ENCODE measurements around the gene KMT2B. TPM values are rescaled to one million over a fixed set of nuclear protein-coding genes. Genes with fewer than 3 reads are reported as not detected.

Gene KMT2B
- total and polyA plus RNA-seq, 9 of the 15 experiments (the other 6 are each of a cell fraction or from before 2014, with no cell fraction given): 0.63 to 43.9 (median 8.1) TPM

GRCh38 chr19:35716801-35717664, 770 bp upstream of the KMT2B start (continued):
- TF ChIP-seq AFF4 (CRISPR knock-in tag; IDR thresholded peaks at IDR 0.05): peak; percentile 67
- peak; percentile 51; the same call in 1 of the 2 replicates for TF ChIP-seq DMBX1 (CRISPR knock-in tag; IDR thresholded peaks at IDR 0.05; ENCODE audit: borderline replicate concordance)
- peak; percentile 52; the same call in 1 of the 2 replicates for TF ChIP-seq NR2C1 (IDR thresholded peaks at IDR 0.05)
- TF ChIP-seq NR2C1 (tag; IDR thresholded peaks at IDR 0.05): peak; percentile 89
- 0 out of 2 replicates have a peak, but pooled peaks have one; percentile 35 for TF ChIP-seq ZNF431 (CRISPR knock-in tag; IDR thresholded peaks at IDR 0.05)
- no peak for TF ChIP-seq CEBPG (CRISPR knock-in tag; IDR thresholded peaks at IDR 0.05)
- TF ChIP-seq CEBPG (tag; conservative IDR thresholded peaks at IDR 0.05 in 1 of 2, IDR thresholded peaks at IDR 0.05 in 1 of 2): no peak
- 0 out of 2 replicates have a peak, but pooled peaks have one; percentile 25 for TF ChIP-seq KDM2B (CRISPR knock-in tag; IDR thresholded peaks at IDR 0.05)
- TF ChIP-seq HEY1 (CRISPR knock-in tag; IDR thresholded peaks at IDR 0.05; ENCODE audit: borderline replicate concordance): no peak
- peak; percentile 54; the same call in 1 of the 2 replicates for TF ChIP-seq ZNF668 (CRISPR knock-in tag; IDR thresholded peaks at IDR 0.05)
- TF ChIP-seq HDAC2 (IDR thresholded peaks at IDR 0.05): peak; percentile 80; the same call in 1 of the 2 replicates
- TF ChIP-seq RAD21 (CRISPR knock-in tag; conservative IDR thresholded peaks at IDR 0.05 in 1 of 2, IDR thresholded peaks at IDR 0.05 in 1 of 2): peak; percentile 89 to 94
- TF ChIP-seq CREB3L1 (IDR thresholded peaks at IDR 0.05; ENCODE audit: borderline replicate concordance, low read depth): peak; percentile 95
- TF ChIP-seq MYNN (IDR thresholded peaks at IDR 0.05): 0 out of 2 replicates have a peak, but pooled peaks have one; percentile 22
- no peak for TF ChIP-seq MYNN (CRISPR knock-in tag; IDR thresholded peaks at IDR 0.05)
- peak; percentile 75 for TF ChIP-seq L3MBTL2 (IDR thresholded peaks at IDR 0.05)
- no peak for TF ChIP-seq ZNF124 (CRISPR knock-in tag; IDR thresholded peaks at IDR 0.05)
- TF ChIP-seq ARNT (IDR thresholded peaks at IDR 0.05): 0 out of 4 replicates have a peak, but pooled peaks of 1 of the 2 experiments have one; percentile 37
- peak; percentile 66; the same call in 1 of the 2 replicates for TF ChIP-seq PHF8 (IDR thresholded peaks at IDR 0.05; ENCODE audit: borderline replicate concordance, low read length)
- TF ChIP-seq RNF219 (CRISPR knock-in tag; IDR thresholded peaks at IDR 0.05): 0 out of 2 replicates have a peak, but pooled peaks have one; percentile 50

All from K562 (cell line).